Ecto neural progenitor cell (in vitro differentiated cells): Measurements from ENCODE around the gene ARAP1.

Source experiments
- DNase-seq: peaks from one replicate; pipeline ENCODE4 v3.0.0-alpha.2; 2018; ENCODE audit warnings: low spot score

The ARAP1 gene

GRCh38 chr11:72635933-72636332 is 116.3 kb downstream of the ARAP1 start:
- DNase-seq: no peak

GRCh38 chr11:72635309-72635915 is 116.8 kb downstream of the ARAP1 start:
- no peak for DNase-seq
